ENCODE measurements around the gene WDFY2.

GRCh38 chr13:51679616-51680015 is 95.4 kb downstream of the WDFY2 start:
- TF ChIP-seq CTCF (IDR thresholded peaks at IDR 0.05; ENCODE audit: control extremely low read depth in 1 of 3, insufficient read depth in 1 of 3, low read depth in 1 of 3, low read length in 3 of 3) (no peak), FOSL1 (IDR thresholded peaks at IDR 0.05; ENCODE audit: insufficient read depth, low read depth, low read length) (no peak), SRF (IDR thresholded peaks at IDR 0.05; ENCODE audit: low read depth, low read length) (no peak), EZH2 (IDR thresholded peaks at IDR 0.05; ENCODE audit: low read depth, low read length, severe bottlenecking) (no peak), RAD21 (IDR thresholded peaks at IDR 0.05 in 1 of 2, conservative IDR thresholded peaks at IDR 0.05 in 1 of 2; ENCODE audit: low read depth in 2 of 2, low read length in 2 of 2) (no peak), EGR1 (IDR thresholded peaks at IDR 0.05; ENCODE audit: borderline replicate concordance, low read depth, low read length) (no peak)

All from H1 (cell line).